Body of pancreas (tissue), 4 donors: Measurements from ENCODE around the gene DHX57.

Experiments used
- CTCF ChIP-seq, 7 experiments: fragments of 450-650 bp in 4 of 7; fragments of 200-600 bp in 3 of 7; sonication (generic) in 3 of 7; IDR thresholded peaks; one replicate each; pipeline ENCODE4 v1.5.1; 2016 to 2019; ENCODE audit warnings: antibody characterized with exemption in 7 of 7
- POLR2A ChIP-seq, 3 donors: fragments of 450-650 bp; IDR thresholded peaks; one replicate each; pipeline ENCODE4 v1.6.1; 2016; ENCODE audit warnings: antibody characterized with exemption in 3 of 3, mild to moderate bottlenecking in 2 of 3

- TF ChIP-seq CTCF (IDR thresholded peaks at IDR 0.05) = no peak
- TF ChIP-seq POLR2A (IDR thresholded peaks at IDR 0.05) = no peak
Measured at GRCh38 chr2:38793511-38793910, 82.2 kb downstream of the DHX57 start.
